GM06990 (cell line): ENCODE results near the gene CELF2.

Experiments
- DNase-seq: peaks from one replicate; pipeline ENCODE4 v3.0.0-alpha.2; 2011; ENCODE audit not compliant: insufficient read length; ENCODE audit errors: extremely low read depth
- H3K27me3 ChIP-seq: replicated peaks from 2 replicates; pipeline ENCODE4 v1.6.0; 2011; ENCODE audit warnings: low read length; ENCODE audit not compliant: control insufficient read depth, insufficient read depth
- H3K36me3 ChIP-seq: 2 replicates; pipeline ENCODE4 v1.5.1; 2011; ENCODE audit warnings: low read length; ENCODE audit not compliant: control insufficient read depth, insufficient read depth
- H3K4me3 ChIP-seq: replicated peaks from 2 replicates; pipeline ENCODE4 v1.5.1; 2011; ENCODE audit warnings: low read depth, mild to moderate bottlenecking, control low read depth, low read length
- CTCF ChIP-seq: IDR thresholded peaks from 2 replicates; pipeline ENCODE4 v1.5.1; 2011; ENCODE audit warnings: low read length, control low read depth, mild to moderate bottlenecking, inconsistent platforms; ENCODE audit not compliant: insufficient read depth, poor library complexity, severe bottlenecking

Gene CELF2

DNA sequence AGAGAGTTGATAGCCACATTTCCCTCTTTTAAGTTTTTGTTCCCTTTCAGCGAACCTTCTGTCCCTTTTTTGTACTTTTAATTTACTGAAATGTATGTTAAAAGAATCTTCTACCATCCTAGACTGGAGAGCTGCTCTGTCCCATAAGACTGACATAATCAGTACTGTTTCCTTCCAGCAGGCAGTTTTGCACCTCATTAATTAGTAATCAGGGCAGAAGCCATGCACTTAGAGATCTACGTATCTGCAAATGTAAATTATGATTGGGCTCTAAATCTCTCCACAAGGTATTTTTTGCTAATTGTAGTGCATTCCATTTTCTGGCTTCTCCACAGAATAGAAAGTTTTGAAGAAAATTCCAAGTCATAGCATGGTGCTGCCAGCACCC is 232.1 kb downstream of the CELF2 start:
- Histone ChIP-seq H3K36me3 (peaks cover 19% of the 10 kb centered on the region), H3K4me3 (no peak overlapping the region), H3K27me3 (no peaks in the 10 kb centered on the region)
- no peak for DNase-seq
- TF ChIP-seq CTCF: no peak

DNA sequence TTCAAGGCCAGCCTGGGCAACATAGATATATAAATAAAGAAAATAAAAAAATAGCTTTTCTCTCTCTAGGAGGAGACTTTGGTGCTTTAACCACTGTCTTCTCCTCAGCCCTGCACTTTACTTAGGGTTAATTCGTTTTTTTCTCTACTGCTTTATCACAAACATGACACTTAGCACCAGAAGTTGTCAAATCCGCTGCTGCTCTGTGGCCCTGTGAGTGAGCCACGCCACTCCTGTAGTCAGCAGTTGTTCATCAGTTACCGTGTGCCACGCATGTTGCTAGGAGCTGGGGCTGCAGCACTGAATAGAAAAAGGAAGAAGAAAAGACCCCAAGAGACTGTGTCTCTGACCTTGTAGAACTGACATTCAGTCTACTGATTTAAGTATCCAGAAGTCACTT is 232.6 kb downstream of the CELF2 start:
- H3K36me3 ChIP-seq: peaks cover 21% of the 10 kb centered on the region
- no peaks in the 10 kb centered on the region for H3K27me3 ChIP-seq
- no peak overlapping the region for H3K4me3 ChIP-seq
- no peak for TF ChIP-seq CTCF
- DNase-seq: no peak

GRCh38 chr10:11252887-11253286 is 235.2 kb downstream of the CELF2 start:
- TF ChIP-seq CTCF: no peak
- peaks cover 23% of the 10 kb centered on the region for H3K36me3 ChIP-seq
- H3K4me3 ChIP-seq: no peak overlapping the region
- DNase-seq: no peak
- H3K27me3 ChIP-seq: no peaks in the 10 kb centered on the region

DNA sequence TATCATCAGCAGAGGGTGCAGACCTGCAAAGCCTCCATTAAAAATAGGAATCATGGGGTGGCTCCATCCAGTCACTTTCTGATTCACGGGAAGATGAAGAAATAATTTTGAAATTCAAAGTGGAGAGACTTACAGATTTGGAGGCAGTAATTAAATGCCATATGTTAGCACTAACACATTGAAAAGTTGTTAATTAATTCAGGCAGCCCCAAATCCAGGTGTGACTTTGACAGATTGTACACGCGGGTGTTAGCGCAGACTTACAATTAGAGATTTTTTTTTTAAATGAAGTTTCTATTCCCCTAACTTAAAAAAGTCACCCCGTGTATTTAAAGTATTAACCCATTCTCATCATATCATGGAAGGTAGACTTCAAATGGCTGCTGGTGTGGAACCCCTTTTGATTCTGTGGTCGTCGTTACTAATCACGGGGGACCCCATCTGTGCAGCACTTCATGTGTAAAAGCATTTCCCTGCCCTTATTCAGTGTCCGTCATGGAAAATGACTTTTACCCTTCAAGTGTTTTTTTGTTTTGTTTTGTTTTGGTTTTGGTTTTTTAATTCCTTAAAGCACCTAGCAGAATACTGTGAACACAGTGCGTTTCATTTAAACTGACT is 235.8 kb downstream of the CELF2 start:
- Histone ChIP-seq H3K36me3 (peaks cover 25% of the 10 kb centered on the region), H3K27me3 (no peaks in the 10 kb centered on the region), H3K4me3 (no peak overlapping the region)
- DNase-seq: no peak
- TF ChIP-seq CTCF: no peak

DNA sequence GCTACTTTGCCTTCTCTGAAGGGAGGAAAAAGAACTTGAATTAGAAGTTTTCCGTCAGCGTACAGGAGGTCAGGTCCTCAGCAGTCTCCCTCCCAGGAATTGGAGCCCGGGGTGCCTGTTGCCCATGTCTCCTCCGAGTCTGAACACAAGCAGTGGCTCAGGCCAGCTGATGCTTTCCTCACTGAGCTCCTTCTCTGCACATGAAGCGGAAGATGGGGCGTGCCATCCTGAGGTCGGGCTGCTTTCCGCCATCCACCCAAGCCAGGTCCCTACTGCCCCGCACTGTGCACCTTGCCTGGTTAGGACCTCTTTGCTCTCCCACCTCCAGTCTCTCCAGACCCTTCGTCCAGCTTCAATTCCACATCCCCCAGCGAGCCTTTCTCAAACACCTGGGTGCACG is 237.5 kb downstream of the CELF2 start:
- H3K36me3 ChIP-seq: peaks cover 25% of the 10 kb centered on the region
- no peak for TF ChIP-seq CTCF
- H3K4me3 ChIP-seq: no peak overlapping the region
- DNase-seq: no peak
- no peaks in the 10 kb centered on the region for H3K27me3 ChIP-seq
